GM12891 (cell line): ENCODE data around the gene TMEM239.

Source experiments
- POLR2A ChIP-seq: IDR thresholded peaks from 2 replicates; pipeline ENCODE4 v1.6.1; 2011; ENCODE audit warnings: low read depth, low read length, control low read depth
- POLR2AphosphoS5 ChIP-seq: IDR thresholded peaks from 2 replicates; pipeline ENCODE4 v1.6.1; 2011; ENCODE audit warnings: low read depth, low read length, control low read depth
- POU2F2 ChIP-seq: IDR thresholded peaks from 2 replicates; pipeline ENCODE4 v1.6.1; 2011; ENCODE audit warnings: low read depth, mild to moderate bottlenecking, control low read depth, low read length, moderate library complexity
- SPI1 ChIP-seq: IDR thresholded peaks from 2 replicates; pipeline ENCODE4 v1.6.1; 2011; ENCODE audit warnings: low read depth, low read length, control low read depth
- TAF1 ChIP-seq: IDR thresholded peaks from 2 replicates; pipeline ENCODE4 v1.6.1; 2011; ENCODE audit warnings: low read depth, low read length, control low read depth

- TF ChIP-seq POLR2A (no peak), POLR2AphosphoS5 (no peak), TAF1 (no peak), POU2F2 (no peak), SPI1 (no peak)
Measured at GRCh38 chr20:2815242-2815900, 793 bp upstream of the TMEM239 start.
